Vagina (tissue), 2 donors: ENCODE measurements around the gene PNKD.

Experiments used
- POLR2A ChIP-seq, 2 donors: fragments of 450-650 bp; IDR thresholded peaks; one replicate each; pipeline ENCODE4 v1.6.1; 2017; ENCODE audit warnings: antibody characterized with exemption in 2 of 2, mild to moderate bottlenecking in 2 of 2, moderate library complexity in 2 of 2
- POLR2AphosphoS5 ChIP-seq, 2 donors: sonication (generic); formaldehyde crosslinking; IDR thresholded peaks; one replicate each; pipeline ENCODE4 v1.9.0; 2017; ENCODE audit warnings: antibody characterized with exemption in 2 of 2, mild to moderate bottlenecking in 2 of 2, low read depth in 1 of 2; ENCODE audit not compliant: insufficient read depth in 1 of 2
- TF ChIP-seq, protein P1 (sequence below), 3 experiments: fragments of 450-650 bp in 2 of 3; fragments of 200-600 bp in 1 of 3; sonication (generic) in 1 of 3; IDR thresholded peaks; one replicate each; pipeline ENCODE4 v1.5.1; 2017 to 2019; ENCODE audit warnings: antibody characterized with exemption in 3 of 3, mild to moderate bottlenecking in 2 of 3, moderate library complexity in 2 of 3

DNA sequence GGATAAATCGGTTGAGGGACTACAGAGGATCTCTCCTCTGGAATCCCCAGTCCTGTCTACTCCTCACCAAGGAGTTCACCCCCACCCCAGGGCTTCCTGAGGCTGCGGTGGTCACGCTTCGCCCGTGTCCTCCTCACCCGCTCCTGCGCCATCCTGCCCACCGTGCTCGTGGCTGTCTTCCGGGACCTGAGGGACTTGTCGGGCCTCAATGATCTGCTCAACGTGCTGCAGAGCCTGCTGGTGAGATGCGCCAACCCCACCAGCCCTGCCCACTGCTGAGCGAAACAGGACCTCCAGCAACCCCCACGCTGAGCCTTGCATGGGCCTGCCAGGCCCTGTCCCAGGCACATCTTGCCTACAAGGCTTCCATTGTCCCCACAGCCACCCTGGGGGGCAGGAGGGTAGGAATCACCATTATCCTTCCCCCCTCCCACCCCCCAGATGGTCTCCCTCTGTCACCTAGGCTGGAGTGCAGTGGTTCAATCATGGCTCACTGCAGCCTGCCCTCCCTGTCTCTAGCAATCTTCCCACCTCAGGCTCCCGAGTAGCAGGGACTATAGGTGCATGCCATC lies 122.7 kb downstream of the PNKD start:
- TF ChIP-seq, protein P1, sequence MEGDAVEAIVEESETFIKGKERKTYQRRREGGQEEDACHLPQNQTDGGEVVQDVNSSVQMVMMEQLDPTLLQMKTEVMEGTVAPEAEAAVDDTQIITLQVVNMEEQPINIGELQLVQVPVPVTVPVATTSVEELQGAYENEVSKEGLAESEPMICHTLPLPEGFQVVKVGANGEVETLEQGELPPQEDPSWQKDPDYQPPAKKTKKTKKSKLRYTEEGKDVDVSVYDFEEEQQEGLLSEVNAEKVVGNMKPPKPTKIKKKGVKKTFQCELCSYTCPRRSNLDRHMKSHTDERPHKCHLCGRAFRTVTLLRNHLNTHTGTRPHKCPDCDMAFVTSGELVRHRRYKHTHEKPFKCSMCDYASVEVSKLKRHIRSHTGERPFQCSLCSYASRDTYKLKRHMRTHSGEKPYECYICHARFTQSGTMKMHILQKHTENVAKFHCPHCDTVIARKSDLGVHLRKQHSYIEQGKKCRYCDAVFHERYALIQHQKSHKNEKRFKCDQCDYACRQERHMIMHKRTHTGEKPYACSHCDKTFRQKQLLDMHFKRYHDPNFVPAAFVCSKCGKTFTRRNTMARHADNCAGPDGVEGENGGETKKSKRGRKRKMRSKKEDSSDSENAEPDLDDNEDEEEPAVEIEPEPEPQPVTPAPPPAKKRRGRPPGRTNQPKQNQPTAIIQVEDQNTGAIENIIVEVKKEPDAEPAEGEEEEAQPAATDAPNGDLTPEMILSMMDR (IDR thresholded peaks at IDR 0.05), result no peak
- TF ChIP-seq POLR2A (IDR thresholded peaks at IDR 0.05) (no peak), POLR2AphosphoS5 (IDR thresholded peaks at IDR 0.05; ENCODE audit: insufficient read depth in 1 of 2, low read depth in 1 of 2) (no peak)
